Trophoblast cell (in vitro differentiated cells and primary cell): Measurements from ENCODE around the gene FABP7.

ENCODE experiments used
- DNase-seq, 2 donors: peaks; one replicate each; pipeline ENCODE4 v3.0.0-alpha.2; 2016
- H2AFZ ChIP-seq: 2 replicates; pipeline ENCODE4 v1.6.1; 2013; ENCODE audit warnings: low read length, moderate library complexity, mild to moderate bottlenecking; ENCODE audit not compliant: insufficient read depth, poor library complexity
- H2AK5ac ChIP-seq: 2 replicates; pipeline ENCODE4 v1.6.1; 2013; ENCODE audit warnings: mild to moderate bottlenecking, low read length
- H2BK120ac ChIP-seq: 2 replicates; pipeline ENCODE4 v1.6.1; 2013; ENCODE audit warnings: low read length, mild to moderate bottlenecking, moderate library complexity; ENCODE audit not compliant: insufficient read depth, poor library complexity
- H2BK12ac ChIP-seq: 2 replicates; pipeline ENCODE4 v1.6.1; 2013; ENCODE audit warnings: mild to moderate bottlenecking, low read length, moderate library complexity
- H2BK5ac ChIP-seq: 2 replicates; pipeline ENCODE4 v1.6.1; 2013; ENCODE audit warnings: low read length, low read depth, moderate library complexity, mild to moderate bottlenecking; ENCODE audit not compliant: poor library complexity
- H3K14ac ChIP-seq: 2 replicates; pipeline ENCODE4 v1.6.1; 2013; ENCODE audit warnings: mild to moderate bottlenecking, low read length
- H3K18ac ChIP-seq: 2 replicates; pipeline ENCODE4 v1.6.1; 2013; ENCODE audit warnings: mild to moderate bottlenecking, low read length
- H3K23ac ChIP-seq: 2 replicates; pipeline ENCODE4 v1.6.1; 2013; ENCODE audit warnings: low read length
- H3K27ac ChIP-seq: 2 replicates; pipeline ENCODE4 v1.5.1; 2013; ENCODE audit warnings: low read depth, mild to moderate bottlenecking, inconsistent platforms, low read length, moderate library complexity
- H3K27me3 ChIP-seq: 2 replicates; pipeline ENCODE4 v1.6.1; 2013; ENCODE audit warnings: inconsistent platforms, mild to moderate bottlenecking, low read length, moderate library complexity; ENCODE audit not compliant: insufficient read depth
- H3K36me3 ChIP-seq, 2 experiments: 1 replicate in 1 of 2; 2 replicates in 1 of 2; pipeline ENCODE4 v1.6.1; 2013; ENCODE audit warnings: low read length in 2 of 2, mild to moderate bottlenecking in 2 of 2, moderate library complexity in 1 of 2; ENCODE audit not compliant: insufficient read depth in 2 of 2, control insufficient read depth in 1 of 2
- H3K4ac ChIP-seq: 2 replicates; pipeline ENCODE4 v1.6.1; 2013; ENCODE audit warnings: low read depth, mild to moderate bottlenecking, low read length, moderate library complexity
- H3K4me1 ChIP-seq, 2 experiments: 1 replicate in 1 of 2; 2 replicates in 1 of 2; pipeline ENCODE4 v1.6.1; 2013; ENCODE audit warnings: low read length in 2 of 2, mild to moderate bottlenecking in 2 of 2, moderate library complexity in 1 of 2; ENCODE audit not compliant: insufficient read depth in 2 of 2, control insufficient read depth in 1 of 2
- H3K4me2 ChIP-seq: 2 replicates; pipeline ENCODE4 v1.6.1; 2013; ENCODE audit warnings: inconsistent platforms, mild to moderate bottlenecking, low read length, moderate library complexity
- H3K4me3 ChIP-seq: 2 replicates; pipeline ENCODE4 v1.5.1; 2013; ENCODE audit warnings: mild to moderate bottlenecking, low read depth, low read length, inconsistent platforms
- H3K79me1 ChIP-seq: one replicate; pipeline ENCODE4 v1.6.1; 2013; ENCODE audit warnings: low read length
- H3K79me2 ChIP-seq: 2 replicates; pipeline ENCODE4 v1.6.1; 2013; ENCODE audit warnings: low read length, mild to moderate bottlenecking; ENCODE audit not compliant: control insufficient read depth, insufficient read depth, poor library complexity
- H3K9ac ChIP-seq: 2 replicates; pipeline ENCODE4 v1.6.1; 2013; ENCODE audit warnings: mild to moderate bottlenecking, low read length
- H3K9me3 ChIP-seq: 2 replicates; pipeline ENCODE4 v1.6.1; 2013; ENCODE audit warnings: low read depth, mild to moderate bottlenecking, control low read depth, inconsistent platforms, low read length; ENCODE audit not compliant: insufficient read depth
- H4K12ac ChIP-seq: 2 replicates; pipeline ENCODE4 v1.6.1; 2013; ENCODE audit warnings: low read depth, mild to moderate bottlenecking, low read length, moderate library complexity
- H4K8ac ChIP-seq: 2 replicates; pipeline ENCODE4 v1.6.1; 2013; ENCODE audit warnings: low read depth, mild to moderate bottlenecking, low read length, moderate library complexity
- H4K91ac ChIP-seq: one replicate; pipeline ENCODE4 v1.6.1; 2013; ENCODE audit warnings: low read depth, mild to moderate bottlenecking, low read length, moderate library complexity
- WGBS: extraction: QIAGEN DNeasy Blood & Tissue Kit; methylation state at CpG from one replicate; pipeline ENCODE4 v1.1.7; 2013; ENCODE audit warnings: missing lambda C conversion rate; ENCODE audit not compliant: insufficient read length, insufficient coverage; ENCODE audit errors: extremely low coverage; 5-methylcytosine and 5-hydroxymethylcytosine counted together

Gene FABP7

GRCh38 chr6:122788663-122789181 lies 9.2 kb downstream of the FABP7 start:
- peak overlapping the region; percentile 93 for H4K8ac ChIP-seq

GRCh38 chr6:122789182-122790027 lies 9.9 kb downstream of the FABP7 start, which contains the start of gene SMPDL3A:
TSS of gene SMPDL3A (plus strand) at chr6:122789258. CDS start at chr6:122789347, 89 bp downstream.
- Histone ChIP-seq H3K9me3 (no peaks in the 10 kb centered on the region), H2AFZ (peak within 1 kb of the TSS; percentile 85), H3K4me2 (peak within 1 kb of the TSS; percentile 94), H3K14ac (peak within 1 kb of the TSS; percentile 97), H4K91ac (peak within 1 kb of the TSS; percentile 97), H3K79me2 (peaks cover 13% of the 10 kb centered on the region), H4K12ac (peak within 1 kb of the TSS; percentile 91), H3K9ac (peak within 1 kb of the TSS; percentile 90), H2AK5ac (peak within 1 kb of the TSS; percentile 22), H3K79me1 (peaks cover 22% of the 10 kb centered on the region), H3K4me3 (peak within 1 kb of the TSS; percentile 80), H3K4me1 (peaks cover 4 to 6% of the 10 kb centered on the region in 2 experiments), H3K27ac (peak within 1 kb of the TSS; percentile 91), H3K18ac (peak within 1 kb of the TSS; percentile 95), H2BK5ac (peak within 1 kb of the TSS; percentile 95), H3K4ac (peak within 1 kb of the TSS; percentile 69), H3K23ac (no peak within 1 kb of the TSS), H2BK12ac (peak within 1 kb of the TSS; percentile 51), H3K36me3 (no peaks in the 10 kb centered on the region), H4K8ac (peak within 1 kb of the TSS; percentile 93), H2BK120ac (peak within 1 kb of the TSS; percentile 97), H3K27me3 (no peaks in the 10 kb centered on the region)
- peak; percentile 98 to 99 for DNase-seq
- WGBS: no CpG with 5 or more reads among the region's 71 CpGs

More at GRCh38 chr6:122788663-122789181, 9.2 kb downstream of the FABP7 start:
- H2BK12ac ChIP-seq: peak overlapping the region; percentile 47
- H3K23ac ChIP-seq: no peak overlapping the region
- no peaks in the 10 kb centered on the region for H3K27me3 ChIP-seq
- H4K12ac ChIP-seq: peak overlapping the region; percentile 91
- peak; percentile 48 to 78 for DNase-seq
- peaks cover 4 to 6% of the 10 kb centered on the region in 2 experiments for H3K4me1 ChIP-seq
- H3K4me2 ChIP-seq: peak overlapping the region; percentile 94
- no CpG with 5 or more reads among the region's 10 CpGs for WGBS
- H3K27ac ChIP-seq: peak overlapping the region; percentile 91
- H3K79me1 ChIP-seq: peaks cover 22% of the 10 kb centered on the region
- peak overlapping the region; percentile 69 for H3K4ac ChIP-seq
- peak overlapping the region; percentile 95 for H2BK5ac ChIP-seq
- H4K91ac ChIP-seq: peak overlapping the region; percentile 97
- H2BK120ac ChIP-seq: peak overlapping the region; percentile 97
- no peak overlapping the region for H3K18ac ChIP-seq
- no peaks in the 10 kb centered on the region for H3K9me3 ChIP-seq
- H3K79me2 ChIP-seq: peaks cover 13% of the 10 kb centered on the region
- H3K14ac ChIP-seq: peak overlapping the region; percentile 93
- no peak overlapping the region for H2AK5ac ChIP-seq
- H3K36me3 ChIP-seq: no peaks in the 10 kb centered on the region
- peak overlapping the region; percentile 80 for H3K4me3 ChIP-seq
- H2AFZ ChIP-seq: peak overlapping the region; percentile 85
- H3K9ac ChIP-seq: peak overlapping the region; percentile 80

GRCh38 chr6:122790028-122790422 lies 10.5 kb downstream of the FABP7 start:
- H3K14ac ChIP-seq: peak overlapping the region; percentile 97
- peak overlapping the region; percentile 68 for H3K4ac ChIP-seq
- H3K79me1 ChIP-seq: peaks cover 22% of the 10 kb centered on the region
- no peaks in the 10 kb centered on the region for H3K27me3 ChIP-seq
- H3K79me2 ChIP-seq: peaks cover 13% of the 10 kb centered on the region
- no CpG with 5 or more reads among the region's 14 CpGs for WGBS
- peak overlapping the region; percentile 11 for H2BK12ac ChIP-seq
- peak overlapping the region; percentile 85 for H2AFZ ChIP-seq
- H2AK5ac ChIP-seq: peak overlapping the region; percentile 22
- peaks cover 4 to 6% of the 10 kb centered on the region in 2 experiments for H3K4me1 ChIP-seq
- H4K8ac ChIP-seq: peak overlapping the region; percentile 93
- H3K9me3 ChIP-seq: no peaks in the 10 kb centered on the region
- peak overlapping the region; percentile 91 for H3K27ac ChIP-seq
- H3K4me2 ChIP-seq: peak overlapping the region; percentile 94
- peak overlapping the region; percentile 95 for H3K18ac ChIP-seq
- H3K4me3 ChIP-seq: peak overlapping the region; percentile 80
- H3K36me3 ChIP-seq: no peaks in the 10 kb centered on the region
- H4K91ac ChIP-seq: peak overlapping the region; percentile 97
- H2BK5ac ChIP-seq: peak overlapping the region; percentile 95
- peak overlapping the region; percentile 97 for H2BK120ac ChIP-seq
- H3K9ac ChIP-seq: peak overlapping the region; percentile 90
- peak overlapping the region; percentile 91 for H4K12ac ChIP-seq
- no peak overlapping the region for H3K23ac ChIP-seq
- DNase-seq: no peak

GRCh38 chr6:122790423-122791309 lies 11.2 kb downstream of the FABP7 start:
- H3K4me3 ChIP-seq: no peak overlapping the region
- H3K14ac ChIP-seq: peak overlapping the region; percentile 58
- no peaks in the 10 kb centered on the region for H3K27me3 ChIP-seq
- peak overlapping the region; percentile 46 for H2BK5ac ChIP-seq
- no peak overlapping the region for H3K4ac ChIP-seq
- no peaks in the 10 kb centered on the region for H3K36me3 ChIP-seq
- H3K23ac ChIP-seq: no peak overlapping the region
- peaks cover 21% of the 10 kb centered on the region for H3K79me1 ChIP-seq
- H3K4me2 ChIP-seq: peak overlapping the region; percentile 94
- DNase-seq: peak; percentile 73 to 92
- H3K4me1 ChIP-seq: peaks cover 4 to 6% of the 10 kb centered on the region in 2 experiments
- WGBS: no CpG with 5 or more reads among the region's 14 CpGs
- H3K18ac ChIP-seq: no peak overlapping the region
- H3K79me2 ChIP-seq: peaks cover 13% of the 10 kb centered on the region
- H3K9me3 ChIP-seq: no peaks in the 10 kb centered on the region
- peak overlapping the region; percentile 93 for H4K8ac ChIP-seq
- H2AK5ac ChIP-seq: no peak overlapping the region
- H3K9ac ChIP-seq: no peak overlapping the region
- peak overlapping the region; percentile 85 for H2AFZ ChIP-seq
- H4K91ac ChIP-seq: peak overlapping the region; percentile 97
- peak overlapping the region; percentile 69 for H2BK120ac ChIP-seq
- no peak overlapping the region for H4K12ac ChIP-seq
- H2BK12ac ChIP-seq: peak overlapping the region; percentile 75
- H3K27ac ChIP-seq: peak overlapping the region; percentile 91
